Activated CD4-positive, alpha-beta T cell treated with anti-CD3 and anti-CD28 coated beads for 24 hours (primary cell): Measurements from ENCODE around the gene IRX6.

Experiments
- DNase-seq, 2 donors: peaks; one replicate each; pipeline ENCODE4 v3.0.0-alpha.2; 2020; ENCODE audit warnings: low read depth in 2 of 2

Gene IRX6

DNA sequence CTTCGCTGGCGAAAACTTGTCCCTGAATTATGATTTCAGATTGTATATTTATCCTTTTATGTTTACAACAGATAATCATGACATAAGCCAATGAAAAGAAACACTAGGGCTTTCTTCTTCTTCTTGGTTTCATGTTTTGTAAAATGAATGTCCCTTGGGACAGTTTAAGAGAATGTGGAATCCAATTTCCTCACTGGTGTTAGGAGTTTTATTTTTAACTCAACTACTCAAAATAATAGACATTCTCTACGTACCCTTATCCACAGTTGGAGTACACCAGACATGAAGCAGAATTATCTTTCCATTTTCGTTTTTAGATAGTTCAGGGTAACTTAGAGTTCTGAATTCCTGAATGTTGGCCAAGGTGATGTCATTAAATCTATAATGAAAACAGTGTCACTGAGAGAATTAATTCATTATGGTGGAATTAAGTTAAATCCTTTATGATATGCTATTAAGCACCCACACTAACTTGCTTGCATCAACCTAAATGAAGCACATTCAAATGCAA lies 43.4 kb downstream of the IRX6 start:
- DNase-seq: no peak

DNA sequence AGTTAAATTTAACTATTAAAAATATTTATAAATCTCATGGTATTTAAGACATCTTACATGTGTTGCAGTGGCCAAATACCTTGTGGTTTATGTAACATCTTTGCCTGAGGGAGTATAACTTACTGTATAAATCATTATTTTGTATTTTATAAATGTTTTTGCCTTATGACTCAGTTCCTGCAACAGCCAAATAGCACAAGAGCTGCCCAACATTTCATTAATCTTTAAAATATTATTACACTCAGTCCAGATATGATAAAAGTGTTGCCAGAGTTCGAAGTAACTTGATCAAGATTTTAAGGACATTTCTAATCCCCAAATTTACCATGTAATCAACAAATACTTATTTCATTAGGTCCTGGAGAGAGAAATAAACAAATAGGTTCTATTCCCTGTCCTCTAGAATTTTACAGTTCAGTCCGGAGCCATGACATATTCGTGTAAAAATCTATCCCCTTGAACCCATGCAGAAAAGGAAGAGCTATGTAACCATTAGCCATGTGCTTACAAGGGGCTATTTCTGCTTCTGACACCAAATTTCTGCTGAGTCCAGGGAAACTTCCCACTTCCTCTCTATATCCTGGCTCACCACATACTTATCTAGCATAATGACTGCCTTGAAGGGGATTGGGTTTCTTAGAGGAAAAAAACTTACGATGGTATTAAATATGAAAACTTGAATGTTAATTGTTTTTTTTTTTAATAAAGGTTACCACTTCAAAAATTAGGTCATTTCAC lies 44.0 kb downstream of the IRX6 start:
- DNase-seq: no peak

DNA sequence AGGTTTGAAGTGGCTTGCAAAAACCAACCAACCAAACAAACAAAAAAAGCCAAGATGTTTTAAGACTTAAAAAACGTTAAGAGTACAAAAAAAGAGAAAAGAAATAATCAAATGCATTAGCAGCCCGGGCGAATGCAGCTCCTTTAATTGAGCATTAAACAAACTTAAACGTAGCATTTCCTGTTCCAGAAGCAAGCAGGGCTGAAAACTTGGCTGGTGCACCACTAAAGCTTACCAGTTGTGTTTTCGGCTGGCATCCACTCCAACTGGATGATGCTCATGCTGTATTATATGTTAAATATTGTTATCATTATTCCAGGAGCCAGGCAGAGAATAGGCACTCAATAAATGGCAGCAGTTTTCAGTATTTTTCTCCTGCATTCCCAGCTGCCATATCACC lies 45.1 kb downstream of the IRX6 start:
- no peak for DNase-seq

DNA sequence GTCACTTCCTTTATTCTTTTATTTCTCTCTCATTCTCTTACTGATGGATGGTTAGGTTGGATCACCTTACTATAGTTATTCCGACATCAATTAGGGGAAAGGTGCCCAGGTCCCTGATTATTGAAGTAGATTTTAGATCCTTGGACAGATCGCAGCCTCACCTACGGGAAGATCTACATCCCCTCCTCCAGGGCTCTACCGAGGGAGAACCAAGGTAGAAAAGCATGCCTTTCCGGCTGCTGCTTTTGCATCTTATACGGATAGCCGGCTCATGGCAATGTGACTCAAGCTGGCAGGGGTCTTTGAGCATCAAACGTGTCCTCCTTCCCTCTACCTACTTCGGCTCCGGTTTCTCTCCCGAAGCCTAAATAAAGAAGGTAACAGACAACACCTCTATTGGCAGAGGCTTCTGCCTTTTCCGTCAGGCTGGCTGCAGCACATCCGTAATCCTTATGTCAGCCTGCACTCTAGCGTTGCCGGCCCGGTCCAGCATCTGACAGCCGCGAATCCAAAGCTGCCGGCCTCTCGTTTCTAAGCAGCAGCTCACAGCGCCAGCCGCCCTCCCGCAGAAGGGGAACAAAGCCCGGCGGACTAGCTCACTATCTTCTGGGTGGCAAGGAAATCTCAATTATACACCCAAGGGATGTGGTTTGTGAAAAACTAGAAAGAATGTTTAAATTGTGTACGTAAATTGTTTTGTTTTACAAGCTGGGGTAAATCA lies 46.9 kb downstream of the IRX6 start:
- DNase-seq: no peak

DNA sequence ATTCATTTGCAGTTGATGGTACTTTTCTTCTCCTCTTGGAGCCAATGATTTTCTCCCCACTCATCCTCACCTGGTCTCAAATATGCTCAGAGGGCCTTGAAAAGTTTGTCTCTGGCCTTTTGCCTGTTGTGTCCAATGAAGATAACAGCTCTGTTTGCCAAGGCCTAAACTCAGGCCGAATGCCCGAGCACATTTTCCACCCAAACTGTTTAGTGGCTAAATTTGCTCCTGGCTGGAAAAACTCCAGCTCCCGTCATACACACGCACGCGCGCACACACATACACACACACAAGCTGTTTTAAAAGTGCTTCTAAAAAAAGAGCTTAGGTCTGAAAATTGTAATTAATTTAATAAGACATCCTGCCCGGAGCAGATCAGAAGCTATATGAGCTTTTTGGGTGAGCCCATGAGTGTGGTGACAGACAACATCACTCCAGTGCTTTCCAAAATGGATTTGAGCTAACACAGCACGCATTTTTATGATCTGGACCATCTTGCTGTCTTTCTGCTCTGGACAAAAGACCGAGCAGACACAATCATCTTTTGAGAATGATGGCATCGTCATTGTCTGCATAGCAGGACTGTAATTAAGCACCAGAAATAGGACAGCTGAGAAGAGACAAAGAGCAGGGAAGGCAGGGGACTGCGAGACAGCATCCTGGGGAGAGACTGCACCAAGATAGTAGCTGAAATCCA lies 48.9 kb downstream of the IRX6 start:
- no peak for DNase-seq

DNA sequence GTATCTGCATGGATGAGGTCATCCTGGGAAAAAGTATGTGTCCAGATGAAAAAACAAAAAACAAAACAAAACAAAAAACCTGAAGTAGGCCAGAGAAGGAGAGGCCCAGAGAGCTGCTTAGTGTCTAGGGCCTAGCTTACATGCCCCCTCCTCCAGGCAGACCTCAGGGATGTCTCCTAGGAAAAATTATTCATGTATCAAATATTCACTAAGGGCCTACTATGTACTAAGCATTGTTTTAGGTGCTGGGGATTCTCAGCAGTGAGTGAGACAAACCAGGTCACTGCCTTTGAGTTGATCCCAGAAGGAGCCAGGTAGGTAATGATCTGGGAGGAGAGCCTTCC lies 49.5 kb downstream of the IRX6 start:
- no peak for DNase-seq

DNA sequence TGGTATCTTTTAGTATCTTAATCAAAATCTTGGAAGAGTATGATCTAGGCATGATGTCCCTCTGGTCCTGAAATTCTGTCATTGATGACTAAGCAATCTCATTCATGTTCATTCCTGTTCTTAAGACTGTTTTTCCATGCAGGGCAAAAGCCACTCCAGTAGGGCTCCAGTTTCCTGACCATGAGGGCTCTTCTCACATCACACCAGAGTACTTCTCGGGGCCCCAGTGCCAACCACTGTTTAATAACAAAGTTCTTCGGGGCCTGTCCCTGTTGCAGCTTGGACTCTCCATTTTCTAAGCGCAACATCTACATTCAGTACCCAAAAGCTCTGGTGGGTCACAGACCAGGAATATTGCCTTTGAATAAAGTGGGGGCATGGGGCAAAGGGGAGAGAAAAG lies 52.0 kb downstream of the IRX6 start:
- no peak for DNase-seq

DNA sequence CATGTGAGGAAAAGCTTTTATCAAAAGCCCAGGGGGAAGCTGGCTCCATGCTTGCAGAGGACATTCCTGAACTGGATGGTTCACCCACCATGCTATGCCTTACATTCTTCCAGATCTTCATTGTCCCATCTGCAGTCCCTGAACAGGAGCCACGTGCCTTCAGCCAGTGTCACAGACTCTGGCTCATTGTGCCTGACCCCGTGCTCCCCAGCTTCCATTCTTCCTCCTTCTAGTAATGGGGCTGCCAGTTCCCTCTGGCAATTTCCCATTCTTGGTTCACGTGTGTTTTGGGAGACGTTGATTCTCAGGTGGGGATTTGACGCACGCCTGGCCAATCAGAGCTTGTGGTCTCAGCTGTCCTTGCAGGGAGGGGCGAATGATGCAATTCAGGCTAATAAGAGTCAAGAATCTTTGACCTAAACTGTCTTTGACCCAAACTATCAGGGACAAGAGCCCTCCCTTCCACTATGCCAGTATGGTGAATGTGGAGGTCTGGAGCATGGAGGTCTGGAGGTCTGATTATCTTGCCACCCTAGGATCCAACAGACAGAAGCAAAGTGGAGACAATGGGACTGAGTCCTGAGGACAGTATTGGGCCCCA lies 52.7 kb downstream of the IRX6 start:
- no peak for DNase-seq

DNA sequence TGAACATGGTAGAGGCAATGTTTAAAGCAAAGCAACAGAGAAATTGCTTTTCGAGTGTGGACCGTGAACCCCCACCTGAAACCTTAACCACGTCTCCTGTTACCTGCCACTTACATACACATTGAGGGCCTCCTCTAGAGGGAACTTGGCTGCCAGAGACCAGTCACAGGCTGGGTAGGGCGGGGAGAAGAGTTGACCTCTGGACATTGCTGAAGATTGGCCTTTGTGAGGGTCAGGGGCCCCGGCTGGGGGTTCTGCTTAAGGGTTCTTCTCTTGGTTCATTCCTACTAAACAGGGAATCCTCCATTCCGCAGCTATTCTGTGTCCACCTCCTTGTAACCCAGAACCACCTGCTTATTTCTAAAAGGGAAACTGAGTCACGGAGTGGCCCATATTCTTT lies 53.8 kb downstream of the IRX6 start:
- DNase-seq: no peak

DNA sequence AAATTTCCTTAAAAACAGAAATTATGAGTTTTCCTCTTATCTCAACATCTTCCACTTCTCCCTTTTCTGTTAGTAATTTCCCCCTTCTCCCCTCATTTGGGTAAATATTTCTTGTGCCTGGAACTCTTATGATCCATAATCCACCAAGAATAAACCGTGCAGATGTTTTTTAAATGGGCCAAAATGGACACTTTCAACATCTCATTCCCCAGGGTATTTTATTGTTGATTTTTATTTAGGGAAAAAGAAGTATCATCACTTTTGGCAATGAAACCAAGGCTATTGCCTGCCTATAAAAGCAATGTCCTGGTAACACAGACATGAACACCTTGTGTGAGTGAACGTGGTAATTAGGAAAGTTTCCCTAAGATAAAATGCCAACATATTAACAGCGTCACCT lies 54.6 kb downstream of the IRX6 start:
- no peak for DNase-seq

DNA sequence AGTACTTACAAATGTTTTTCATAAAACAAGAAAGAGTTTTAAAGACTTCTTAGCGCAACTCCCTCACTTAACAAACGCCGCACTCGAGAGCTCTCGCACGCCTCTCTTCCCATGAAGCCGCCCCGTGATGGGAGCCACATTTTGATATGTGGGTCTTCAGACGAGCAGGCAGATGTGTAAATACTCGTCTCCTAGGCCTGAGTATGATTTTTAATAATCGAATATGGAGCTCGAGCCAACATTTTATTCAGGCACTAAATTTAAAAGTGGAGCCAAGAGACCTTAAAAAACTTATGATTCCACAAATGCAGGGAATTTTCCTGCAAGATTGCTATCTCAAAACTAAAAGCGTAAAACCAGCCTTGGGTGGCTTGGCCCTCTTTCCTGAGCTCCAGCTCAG lies 55.4 kb downstream of the IRX6 start:
- DNase-seq: no peak

DNA sequence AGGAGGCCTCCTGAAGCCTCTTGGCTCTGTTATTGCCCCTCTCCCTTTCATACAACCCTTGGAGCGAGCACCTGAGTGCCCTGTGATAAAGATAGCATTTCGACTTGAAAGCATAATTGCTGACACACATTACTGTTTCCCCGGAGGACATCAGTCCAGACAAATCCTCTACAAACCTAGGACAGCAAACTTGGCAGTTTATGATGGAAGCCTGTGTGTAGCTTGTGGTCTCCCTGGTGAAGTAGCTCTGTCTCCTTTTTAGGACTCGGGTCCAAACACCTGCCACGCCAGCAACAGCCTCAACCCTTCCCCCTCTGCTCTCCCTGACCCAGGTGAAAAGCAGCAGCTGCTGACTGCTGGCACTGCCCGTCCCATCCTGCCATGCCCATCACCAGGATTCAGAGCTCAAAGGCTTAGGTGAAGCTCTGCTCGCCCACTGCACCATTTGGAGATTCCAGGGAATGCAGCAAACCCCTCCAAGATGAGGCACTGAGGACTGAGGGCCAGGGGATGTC lies 55.9 kb downstream of the IRX6 start:
- DNase-seq: no peak
